Endometrial microvascular endothelial cells (primary cell): ENCODE data around the gene CCL1. TPM values are rescaled to one million over a fixed set of nuclear protein-coding genes. Genes with fewer than 3 reads are reported as not detected.

Source experiments
- in situ Hi-C: cut with HindIII; loops from 2 replicates; pipeline ENCODE4 v1.10.0; 2017; ENCODE audit warnings: low sequenced_read_pairs, low pct_unique_long_range_greater_than_20kb; ENCODE audit errors: inconsistent ontology term
- total RNA-seq: library from RNA; depleted of rRNA; stranded (reverse); fragments of >200 nt; gene quantifications from one replicate; pipeline ENCODE4 v1.2.3, GENCODE V29; 2015; ENCODE audit errors: inconsistent ontology term

Gene CCL1
- total RNA-seq, 1 donor from 2014 or later = not detected

DNA sequence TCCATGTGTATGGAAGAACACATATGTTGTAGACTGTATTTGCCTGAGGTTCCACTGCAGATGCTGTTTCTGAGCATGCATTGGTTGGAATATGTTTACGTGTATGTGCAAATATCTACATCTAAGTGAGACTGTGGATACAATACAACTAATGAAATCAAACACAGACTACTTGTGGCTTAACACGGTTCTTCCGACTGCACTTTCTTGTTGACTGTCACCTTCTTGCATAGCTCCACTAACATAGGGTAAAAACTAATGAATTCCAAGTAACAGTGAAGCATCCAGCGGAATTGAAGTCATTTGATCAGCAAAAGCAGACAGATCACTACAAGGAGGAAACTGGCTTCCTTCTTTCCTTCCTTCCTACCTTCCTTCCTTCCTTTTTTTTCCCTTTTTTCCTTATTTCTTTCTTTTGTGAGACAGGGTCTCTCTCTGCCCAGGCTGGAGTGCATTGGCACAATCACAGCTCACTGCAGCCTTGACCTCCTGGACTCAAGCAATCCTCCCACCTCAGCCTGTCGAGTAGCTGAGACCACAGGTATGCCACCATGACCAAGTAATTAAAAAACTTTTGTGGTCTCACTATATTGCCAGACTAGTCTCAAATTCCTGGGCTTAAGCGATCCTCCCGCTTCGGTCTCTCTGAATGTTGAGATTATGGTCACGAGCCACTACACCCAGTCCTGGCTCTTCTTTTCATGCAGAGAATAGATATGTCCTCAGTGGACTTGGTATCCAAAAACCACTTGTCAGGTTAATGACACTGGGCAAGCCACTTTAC is 22.0 kb upstream of the CCL1 start:
- in situ Hi-C loops = no loop called here

DNA sequence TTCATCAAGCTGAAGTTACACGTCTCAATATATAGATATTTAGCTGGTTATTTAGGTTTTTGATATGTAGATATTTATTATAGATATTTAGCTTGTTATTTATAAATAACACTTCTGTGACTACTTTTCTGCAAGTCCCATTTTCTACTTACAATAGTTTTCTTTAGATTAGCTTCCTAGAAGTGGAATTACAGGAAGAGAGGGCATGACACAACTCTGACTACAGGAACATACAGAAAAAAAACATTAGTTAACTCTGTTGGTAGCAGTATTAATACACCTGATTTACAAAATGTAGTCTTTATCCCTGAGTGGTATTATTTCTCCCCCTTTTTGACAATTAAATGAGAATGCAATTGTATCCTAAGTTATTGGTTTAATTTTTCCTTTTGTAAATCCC is 21.2 kb upstream of the CCL1 start:
- in situ Hi-C loops = no loop called here

DNA sequence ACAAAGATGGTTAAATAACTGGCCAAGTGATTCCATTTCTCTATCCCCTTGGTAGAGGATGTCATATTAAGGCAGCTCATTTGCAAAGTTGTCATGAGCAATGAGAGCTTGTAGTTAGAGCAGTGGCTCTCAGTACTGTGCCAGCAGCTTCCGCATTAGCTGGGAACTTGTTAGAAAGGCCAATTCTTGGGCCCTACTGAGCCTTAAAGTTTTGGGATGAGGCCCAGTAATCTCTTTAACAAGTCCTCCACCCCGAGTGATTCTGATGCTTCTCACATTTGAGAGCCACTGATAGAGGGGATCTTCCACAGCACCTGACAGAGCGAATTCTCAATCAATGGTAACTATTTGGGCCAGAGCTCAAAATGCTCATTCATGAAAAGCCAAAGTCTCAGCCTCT is 20.2 kb upstream of the CCL1 start:
- in situ Hi-C loops = no loop called here

DNA sequence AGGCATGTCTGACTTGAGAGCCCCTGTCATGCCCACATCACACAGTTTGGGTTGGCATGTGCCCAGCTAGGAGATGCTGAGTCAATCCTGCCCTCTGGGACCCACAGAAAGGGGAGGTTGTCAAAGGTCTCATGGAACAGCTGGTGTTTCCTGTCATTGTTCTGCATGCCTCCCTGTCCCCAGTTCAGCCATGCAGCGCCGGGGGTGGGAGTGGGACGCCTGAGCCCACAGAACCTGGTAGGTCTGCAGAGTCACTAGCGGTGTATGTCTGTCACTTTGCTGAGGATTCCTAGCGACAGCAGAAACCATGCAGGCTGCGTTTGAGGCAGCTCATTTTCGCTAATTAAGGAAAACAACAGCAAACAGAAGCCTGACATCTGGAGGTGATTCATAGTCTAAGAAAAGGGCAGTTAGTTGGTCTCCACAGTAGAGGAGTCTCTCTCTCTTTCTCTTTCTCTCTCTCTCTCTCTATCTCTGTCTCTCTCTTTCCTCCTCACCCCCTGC is 19.6 kb upstream of the CCL1 start:
- in situ Hi-C loops = no loop called here

DNA sequence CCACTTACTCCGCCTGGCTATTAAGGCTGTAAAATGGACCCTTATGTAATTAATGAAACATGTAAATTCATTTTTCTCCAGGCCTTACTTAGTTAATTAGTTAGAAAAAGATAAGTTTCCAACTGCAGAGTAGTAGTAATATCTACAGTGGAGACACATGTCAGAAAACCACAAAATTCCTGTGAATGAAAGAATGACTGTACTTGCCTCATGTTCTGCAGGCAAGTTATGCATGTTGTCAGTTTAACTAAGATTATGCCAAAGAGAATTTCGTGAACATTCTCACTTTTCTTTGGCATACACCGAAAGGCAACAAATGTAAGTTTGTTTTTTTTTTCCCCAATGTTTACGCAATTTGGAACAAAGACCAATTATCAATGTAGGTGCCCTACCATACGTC is 16.8 kb upstream of the CCL1 start:
- in situ Hi-C loops = no loop called here

DNA sequence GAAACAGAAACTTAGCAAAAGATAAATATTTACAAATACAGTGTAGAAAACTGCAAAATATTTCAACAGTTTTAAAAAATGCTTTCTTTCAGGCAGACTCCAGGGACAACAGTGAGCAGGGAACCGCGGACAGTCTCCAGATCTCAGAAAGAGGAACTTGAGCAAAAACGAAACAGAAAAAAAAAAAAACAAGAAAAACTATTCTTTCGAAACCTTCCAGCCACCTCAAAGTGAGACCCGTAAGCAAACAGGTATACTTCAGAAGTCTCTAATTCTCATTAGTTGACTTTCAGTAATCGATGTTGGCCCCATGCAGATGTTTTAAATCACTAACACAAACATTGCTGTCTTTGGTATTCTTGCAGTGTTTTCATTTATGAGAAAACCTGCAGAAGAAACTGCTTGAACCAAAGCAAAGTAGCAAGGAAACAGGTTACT is 15.7 kb upstream of the CCL1 start:
- in situ Hi-C loops = no loop called here

DNA sequence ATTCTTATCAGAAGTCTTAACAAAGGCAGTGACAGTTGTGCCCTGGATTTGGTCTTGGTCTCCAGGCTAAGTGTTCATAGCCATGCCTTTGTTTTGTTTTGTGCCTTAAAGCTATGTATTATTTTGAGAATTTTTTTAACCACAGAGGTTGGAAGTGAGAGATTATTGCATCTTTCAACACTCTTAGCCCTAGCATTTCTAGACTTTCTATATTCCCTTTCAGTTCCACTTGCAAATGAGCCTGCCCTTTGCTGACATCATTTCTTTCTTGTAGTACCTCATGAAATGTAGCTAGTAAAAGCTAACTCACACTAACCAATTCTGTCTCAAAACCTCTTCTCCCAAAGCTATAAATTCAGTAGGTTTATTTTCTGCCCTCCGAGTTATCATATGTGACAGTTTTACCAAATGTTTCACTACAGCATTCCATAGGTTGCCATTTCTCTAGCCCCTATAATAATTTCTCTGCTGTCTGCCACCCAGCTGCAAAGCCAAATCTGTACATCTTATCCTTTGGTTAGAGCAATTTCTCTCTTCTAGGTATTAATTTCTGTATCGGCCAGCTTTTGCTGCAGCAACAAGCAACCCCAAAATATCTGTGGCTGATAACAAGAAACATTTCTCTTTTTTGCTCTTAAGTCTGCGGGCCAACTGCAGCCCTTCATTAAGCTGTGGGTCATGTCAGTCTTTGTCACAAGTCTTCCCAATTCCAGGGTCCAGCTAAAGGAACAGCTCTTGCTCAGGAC is 14.2 kb upstream of the CCL1 start:
- in situ Hi-C loops = no loop called here

DNA sequence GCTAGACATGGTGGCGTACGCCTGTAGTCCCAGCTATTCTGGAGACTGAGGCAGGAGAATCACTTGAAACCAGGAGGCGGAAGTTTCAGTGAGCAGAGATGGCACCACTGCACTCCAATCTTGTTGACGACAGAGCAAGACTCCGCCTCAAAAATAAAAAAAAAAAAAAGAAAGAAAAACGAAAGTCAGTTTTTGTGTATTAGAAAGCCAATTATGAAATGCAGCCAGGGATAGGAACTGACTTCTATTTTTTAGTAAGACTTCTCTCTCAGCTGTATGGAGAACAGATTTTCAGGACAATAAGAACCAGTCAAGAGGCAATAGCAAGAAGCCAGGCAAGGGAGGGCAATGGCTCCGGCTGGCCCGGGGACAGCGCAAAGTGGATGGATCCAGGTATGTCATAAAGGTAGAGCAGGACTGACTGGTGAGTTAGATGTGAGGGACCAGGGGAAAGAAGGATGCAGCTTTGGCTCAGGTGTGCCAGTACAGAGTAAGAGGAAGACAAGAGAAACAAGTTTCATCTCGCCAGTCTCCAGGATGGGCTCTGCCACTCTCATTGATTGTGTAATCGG is 12.5 kb upstream of the CCL1 start:
- in situ Hi-C loops = no loop called here

DNA sequence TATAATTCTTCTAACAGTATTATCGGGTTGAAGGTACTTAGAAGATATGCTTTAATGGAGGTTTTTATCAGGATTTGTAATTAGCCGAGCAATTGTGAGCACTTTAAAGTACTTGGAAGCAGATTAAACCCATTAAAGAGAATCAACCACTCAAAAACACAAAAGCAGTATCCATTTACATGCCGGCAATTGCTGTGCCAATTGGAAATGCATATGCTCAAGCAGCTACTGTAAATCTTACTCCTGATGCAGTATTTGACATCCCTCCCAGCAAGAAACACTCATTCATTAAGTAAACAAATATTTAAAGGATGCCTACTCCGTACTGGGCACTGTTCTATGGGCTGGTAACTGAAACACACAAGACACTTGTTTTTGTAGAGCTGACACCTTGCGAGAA is 11.4 kb upstream of the CCL1 start:
- in situ Hi-C loops = no loop called here

DNA sequence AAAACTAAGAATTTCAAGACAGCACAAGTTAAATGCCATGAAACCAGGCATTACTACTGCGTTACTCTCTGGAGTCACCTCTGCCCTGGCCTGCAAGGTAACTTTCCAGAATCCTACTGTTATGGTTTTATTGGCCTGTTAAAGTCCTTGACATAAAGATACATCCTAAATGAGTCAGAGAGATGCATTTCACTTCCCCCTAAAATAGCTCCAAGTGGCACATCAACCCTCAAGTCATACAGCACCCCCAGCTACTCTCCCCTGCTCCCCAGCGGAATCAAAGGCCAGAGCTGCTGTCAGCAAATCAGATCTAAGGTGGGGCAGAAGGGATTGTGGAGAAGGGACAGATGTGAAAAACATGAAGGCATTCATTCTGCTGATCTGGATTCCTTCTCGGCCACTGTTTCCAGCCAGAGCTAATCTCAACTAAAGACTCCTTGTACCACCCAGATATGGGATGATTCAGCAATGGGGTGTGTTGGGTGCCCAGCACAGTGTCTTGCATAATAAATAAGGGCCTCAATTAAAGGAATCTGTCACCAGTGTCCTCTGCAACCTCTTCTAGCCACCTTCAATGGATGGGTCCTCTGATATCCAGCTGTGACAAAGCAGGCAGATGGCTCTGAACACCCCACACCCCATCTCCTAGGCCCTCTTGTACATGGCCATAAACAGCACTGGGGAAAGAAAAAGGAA is 8.5 kb upstream of the CCL1 start:
- in situ Hi-C loops = no loop called here

DNA sequence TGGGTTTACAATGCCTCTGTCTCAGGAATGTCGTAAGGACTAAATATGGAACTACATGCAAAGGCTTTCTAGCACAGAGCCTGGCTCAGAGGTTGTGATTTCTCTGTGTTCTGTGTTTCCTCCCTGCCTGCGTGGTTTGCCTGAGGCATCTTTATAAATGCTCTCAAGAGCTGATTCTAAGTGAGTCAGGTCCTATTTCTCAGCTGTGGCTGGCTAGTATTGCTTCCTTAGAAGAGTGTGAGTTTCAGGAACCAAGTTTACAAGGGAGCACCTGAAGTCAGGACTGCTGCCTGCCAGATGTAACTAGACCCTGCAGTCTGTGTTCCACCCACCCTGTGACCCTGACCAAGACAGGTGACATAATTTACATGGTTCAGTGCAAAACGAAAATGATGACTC is 8.0 kb upstream of the CCL1 start:
- in situ Hi-C loops = no loop called here

DNA sequence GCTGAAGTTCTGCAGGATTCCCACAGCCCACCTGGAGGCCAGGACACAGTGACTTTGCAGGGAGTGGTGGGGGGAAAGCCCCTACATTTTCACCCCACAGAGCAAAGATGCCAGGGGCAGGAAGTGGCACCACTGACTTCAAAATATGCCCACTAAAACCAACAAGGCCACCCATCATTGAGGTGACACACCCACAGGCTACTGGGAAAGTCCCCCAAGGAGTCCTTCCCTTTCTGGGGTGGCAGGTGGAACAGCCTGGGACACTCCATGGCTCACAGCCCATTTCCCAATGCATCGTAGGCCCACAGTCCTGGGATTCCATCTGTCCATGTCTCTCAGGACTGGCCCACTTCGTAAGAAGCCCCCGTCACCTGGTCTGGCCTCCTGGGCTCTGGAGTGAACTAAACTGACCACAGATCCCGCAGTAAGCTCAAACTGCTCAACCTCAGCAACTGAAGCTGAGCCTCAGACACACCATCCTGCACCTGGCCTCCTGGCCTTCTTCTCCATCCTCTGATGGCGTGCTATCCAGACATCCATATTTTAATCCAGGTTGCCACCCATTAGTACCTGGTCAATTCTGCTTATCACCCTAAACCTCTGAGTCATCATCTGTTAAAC is 7.5 kb upstream of the CCL1 start:
- in situ Hi-C loops = no loop called here

DNA sequence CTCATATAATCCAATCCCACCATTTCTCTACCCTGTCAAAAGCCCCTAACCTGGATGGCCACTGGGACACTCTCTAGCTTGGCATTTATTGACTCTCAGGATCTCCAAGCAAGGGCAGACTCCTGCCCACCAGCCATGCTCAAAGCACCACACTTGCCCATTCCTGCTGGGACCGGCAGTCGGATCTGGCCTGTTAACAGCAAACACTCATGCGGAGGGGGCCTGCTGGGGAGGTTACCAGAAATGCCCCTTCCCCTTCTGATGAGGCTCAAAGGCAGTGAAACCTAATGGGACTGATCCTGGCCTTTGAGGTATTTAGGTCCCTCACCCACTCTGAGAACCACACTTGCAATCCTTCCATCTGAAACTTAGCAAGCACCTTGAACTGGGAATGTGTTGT is 6.5 kb upstream of the CCL1 start:
- in situ Hi-C loops = no loop called here

DNA sequence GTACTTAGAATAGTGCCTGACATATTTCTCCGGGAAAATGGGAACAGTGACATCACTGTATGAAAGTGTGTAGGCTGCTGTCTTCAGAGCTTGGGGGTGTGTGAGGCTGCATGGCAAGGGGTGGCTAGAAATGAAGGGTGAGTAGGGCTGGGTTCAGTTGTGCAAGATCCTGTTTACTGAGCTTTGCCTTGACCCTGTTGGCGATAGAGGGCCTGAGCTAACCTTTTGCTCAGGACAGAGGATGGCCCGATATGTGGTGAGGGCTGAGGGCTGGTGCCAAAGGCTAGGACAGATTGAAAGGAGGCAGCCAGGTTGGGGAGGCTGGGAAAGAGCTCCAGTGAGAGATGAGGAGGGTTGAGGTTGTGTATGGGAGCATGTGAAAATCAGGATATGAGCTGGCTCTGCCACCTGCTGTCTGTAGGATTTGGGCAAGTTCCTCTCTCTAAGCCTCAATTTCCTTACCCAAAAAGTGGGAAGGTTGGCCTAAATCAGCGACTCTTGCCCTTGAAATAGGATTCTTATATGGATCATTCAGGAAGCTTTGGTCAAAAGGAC is 6.0 kb upstream of the CCL1 start:
- in situ Hi-C loops = no loop called here

DNA sequence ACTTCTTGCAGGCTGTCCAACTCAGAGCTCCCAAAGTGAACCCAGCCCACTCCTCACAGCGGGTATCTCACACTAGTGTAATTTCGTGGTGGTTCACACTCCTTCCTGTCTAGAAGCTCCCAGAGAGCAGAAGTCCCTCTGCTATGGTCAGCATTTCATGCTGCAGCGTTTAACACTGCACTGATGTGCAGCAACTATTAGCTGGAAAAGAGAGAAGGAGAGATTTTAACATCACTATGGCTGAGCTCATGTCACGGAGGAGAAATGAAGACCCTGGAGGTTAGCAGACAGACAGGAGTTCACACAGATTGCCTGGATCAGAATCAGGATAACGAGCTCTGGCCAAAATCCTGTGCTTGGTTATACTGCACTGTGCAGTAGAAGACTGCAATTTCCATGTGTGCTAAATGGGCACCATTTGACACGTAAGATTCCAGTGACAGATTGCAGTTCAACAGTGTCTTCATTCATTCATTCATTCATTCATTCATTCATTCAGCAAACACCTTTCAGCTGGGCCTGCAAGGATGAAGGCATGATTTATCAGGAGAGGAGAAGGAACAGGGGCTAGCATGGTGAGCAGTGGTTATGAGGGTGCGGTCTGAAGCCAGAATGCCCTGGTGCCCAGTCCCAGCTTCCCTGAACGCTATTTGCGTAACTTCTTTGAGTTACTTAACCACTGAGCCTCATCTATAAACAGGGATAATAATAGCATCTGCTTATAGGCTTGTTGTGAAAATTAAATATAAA is 5.3 kb upstream of the CCL1 start:
- in situ Hi-C loops = no loop called here

DNA sequence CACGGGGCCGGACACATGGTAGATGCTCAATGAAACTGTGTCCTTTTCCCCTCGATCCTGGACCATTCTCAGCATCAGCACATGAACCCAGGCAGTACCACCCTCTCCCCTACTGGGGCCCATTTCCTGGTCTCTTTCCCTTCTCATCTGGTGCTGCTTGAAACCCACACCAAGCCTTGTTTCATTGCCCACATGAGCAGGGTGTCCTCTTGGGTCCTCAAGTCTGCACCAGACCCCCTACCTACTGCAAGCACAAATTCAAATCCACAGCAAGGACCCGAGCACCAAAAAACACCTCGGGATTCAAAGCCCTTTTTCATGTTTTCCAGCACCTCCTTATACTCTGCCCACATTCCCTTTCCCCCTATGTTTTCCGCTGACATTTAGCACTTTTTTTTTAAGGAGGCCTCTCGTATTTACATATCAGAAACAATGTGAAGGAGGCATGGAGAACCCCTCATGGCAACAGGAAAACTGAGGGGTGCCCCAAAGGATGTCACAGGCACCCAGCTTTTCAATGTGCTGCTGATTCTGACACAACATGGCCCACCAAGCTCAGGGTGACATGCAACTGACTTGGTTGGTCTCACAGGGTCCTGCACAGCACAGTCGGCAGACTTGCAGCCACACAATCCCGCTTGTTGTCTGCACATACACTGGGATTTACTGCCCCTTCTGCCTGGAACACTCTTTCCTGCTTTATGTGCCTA is 4.6 kb upstream of the CCL1 start:
- in situ Hi-C loops = no loop called here

DNA sequence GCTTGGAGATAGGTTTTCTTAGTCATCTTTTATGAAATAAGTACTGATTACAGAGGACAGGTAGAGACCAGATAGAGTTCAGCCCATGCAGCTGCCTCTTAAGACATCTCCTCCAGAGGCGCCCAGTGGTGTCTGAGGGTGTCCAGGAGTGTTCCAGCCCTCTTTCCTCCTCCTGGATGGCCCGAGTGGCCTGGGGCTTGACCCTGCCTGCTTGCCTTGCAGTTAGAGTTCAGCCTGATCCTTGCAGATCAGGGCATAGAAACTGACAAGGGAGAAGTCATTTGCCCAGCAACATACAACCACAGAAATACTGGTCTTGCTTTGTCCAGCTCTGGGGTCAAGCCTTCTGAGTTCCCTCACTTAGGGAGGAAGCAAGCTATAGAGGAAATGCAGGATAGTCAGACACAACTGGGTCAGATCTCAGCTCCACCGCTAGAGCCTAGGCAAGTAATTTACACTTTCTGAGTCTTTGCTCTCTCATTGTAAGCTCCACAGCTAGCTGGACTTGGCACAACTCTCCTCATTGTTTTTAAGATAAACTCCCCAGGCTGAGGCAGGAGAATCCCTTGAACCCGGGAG is 3.6 kb upstream of the CCL1 start:
- in situ Hi-C loops = no loop called here
